HepG2 (cell line): ENCODE results near the gene WDR6.

Source experiments
- BORCS8-MEF2B ChIP-seq: sonication (generic); formaldehyde crosslinking; IDR thresholded peaks from 2 replicates; pipeline ENCODE4 v1.8.0; 2022; ENCODE audit warnings: mild to moderate bottlenecking, missing genetic modification reagents
- CBFB ChIP-seq: sonication (generic); formaldehyde crosslinking; IDR thresholded peaks from 2 replicates; pipeline ENCODE4 v1.4.0; 2020; ENCODE audit warnings: missing genetic modification reagents
- CTCF ChIP-seq: sonication (generic); formaldehyde crosslinking; IDR thresholded peaks from 2 replicates; pipeline ENCODE4 v1.5.0; 2020; ENCODE audit warnings: mild to moderate bottlenecking, missing genetic modification reagents, moderate library complexity
- NFE2L1 ChIP-seq: sonication (generic); formaldehyde crosslinking; IDR thresholded peaks from 2 replicates; pipeline ENCODE4 v1.4.0; 2020; ENCODE audit warnings: missing genetic modification reagents, mild to moderate bottlenecking, borderline replicate concordance
- TCF7L2 ChIP-seq: IDR thresholded peaks from 2 replicates; pipeline ENCODE4 v1.6.1; 2011; ENCODE audit warnings: mild to moderate bottlenecking, low read depth, low read length, moderate library complexity
- ZNF589 ChIP-seq: sonication (generic); formaldehyde crosslinking; conservative IDR thresholded peaks from 2 replicates; pipeline ENCODE4 v1.8.0; 2022; ENCODE audit warnings: mild to moderate bottlenecking, moderate library complexity, missing genetic modification reagents
- TF ChIP-seq, protein P1 (sequence below): sonication (generic); formaldehyde crosslinking; IDR thresholded peaks from 2 replicates; pipeline ENCODE4 v1.4.0; 2020; ENCODE audit warnings: missing genetic modification reagents

DNA sequence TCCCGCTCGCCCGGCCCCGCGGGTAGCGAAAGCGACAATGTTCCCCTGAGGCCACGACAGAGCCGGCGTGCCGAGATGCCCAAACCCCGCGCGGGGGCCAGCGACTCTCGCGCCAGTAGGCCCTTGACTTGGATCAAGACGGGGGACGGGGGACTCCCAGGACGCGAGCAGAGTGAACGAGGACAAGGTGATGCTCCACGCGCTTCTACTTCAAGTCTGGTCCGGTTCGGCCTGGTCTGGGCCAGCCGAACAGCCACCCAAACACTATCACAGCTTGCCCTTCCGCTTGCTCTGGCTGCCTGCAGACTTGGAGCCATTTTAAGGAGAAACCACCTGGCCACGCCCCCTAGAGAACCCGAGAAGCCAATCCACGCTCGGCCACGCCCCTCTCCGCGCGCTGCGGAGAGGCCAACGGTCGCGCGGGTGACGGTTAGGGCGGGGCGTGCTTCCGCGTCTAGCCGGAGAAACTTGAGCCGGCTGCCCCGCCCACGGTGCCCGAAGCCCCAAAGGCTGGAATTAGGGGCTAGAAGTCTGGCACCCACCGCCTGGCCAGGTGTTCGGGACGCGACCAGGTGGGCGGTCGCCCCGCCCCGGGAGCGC, 14.1 kb downstream of the WDR6 start:
- TF ChIP-seq, protein P1, sequence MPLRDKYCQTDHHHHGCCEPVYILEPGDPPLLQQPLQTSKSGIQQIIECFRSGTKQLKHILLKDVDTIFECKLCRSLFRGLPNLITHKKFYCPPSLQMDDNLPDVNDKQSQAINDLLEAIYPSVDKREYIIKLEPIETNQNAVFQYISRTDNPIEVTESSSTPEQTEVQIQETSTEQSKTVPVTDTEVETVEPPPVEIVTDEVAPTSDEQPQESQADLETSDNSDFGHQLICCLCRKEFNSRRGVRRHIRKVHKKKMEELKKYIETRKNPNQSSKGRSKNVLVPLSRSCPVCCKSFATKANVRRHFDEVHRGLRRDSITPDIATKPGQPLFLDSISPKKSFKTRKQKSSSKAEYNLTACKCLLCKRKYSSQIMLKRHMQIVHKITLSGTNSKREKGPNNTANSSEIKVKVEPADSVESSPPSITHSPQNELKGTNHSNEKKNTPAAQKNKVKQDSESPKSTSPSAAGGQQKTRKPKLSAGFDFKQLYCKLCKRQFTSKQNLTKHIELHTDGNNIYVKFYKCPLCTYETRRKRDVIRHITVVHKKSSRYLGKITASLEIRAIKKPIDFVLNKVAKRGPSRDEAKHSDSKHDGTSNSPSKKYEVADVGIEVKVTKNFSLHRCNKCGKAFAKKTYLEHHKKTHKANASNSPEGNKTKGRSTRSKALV (CRISPR knock-in tag), result no peak; the same call in none of the 2 replicates
- peak; percentile 60; the same call in 1 of the 2 replicates for TF ChIP-seq CBFB (CRISPR knock-in tag)
- TF ChIP-seq NFE2L1 (CRISPR knock-in tag), result no peak
- no peak for TF ChIP-seq ZNF589 (CRISPR knock-in tag)
- no peak for TF ChIP-seq CTCF
- peak; percentile 16; the same call in 1 of the 2 replicates for TF ChIP-seq BORCS8-MEF2B (CRISPR knock-in tag)
- no peak for TF ChIP-seq TCF7L2
